Endothelial cell (in vitro differentiated cells): ENCODE data around the gene FARP2. TPM values are rescaled to one million over a fixed set of nuclear protein-coding genes. Genes with fewer than 3 reads are reported as not detected.

Experiments used
- DNase-seq: peaks from one replicate; pipeline ENCODE4 v3.0.0; 2021; ENCODE audit warnings: low spot score
- H3K27ac Mint-ChIP-seq: one replicate; pipeline ENCODE4 v1.8.0; 2021; ENCODE audit warnings: mixed read lengths, inconsistent platforms; ENCODE audit not compliant: unreplicated experiment
- H3K27me3 Mint-ChIP-seq: one replicate; pipeline ENCODE4 v1.8.0; 2021; ENCODE audit warnings: mild to moderate bottlenecking, moderate library complexity, mixed read lengths, inconsistent platforms; ENCODE audit not compliant: unreplicated experiment
- H3K36me3 Mint-ChIP-seq: one replicate; pipeline ENCODE4 v1.8.0; 2021; ENCODE audit warnings: mild to moderate bottlenecking, low read depth, mixed read lengths, inconsistent platforms; ENCODE audit not compliant: unreplicated experiment
- H3K4me1 Mint-ChIP-seq: one replicate; pipeline ENCODE4 v1.8.0; 2021; ENCODE audit warnings: mild to moderate bottlenecking, mixed read lengths, inconsistent platforms; ENCODE audit not compliant: unreplicated experiment
- H3K4me3 Mint-ChIP-seq: one replicate; pipeline ENCODE4 v1.8.0; 2021; ENCODE audit warnings: mild to moderate bottlenecking, mixed read lengths, inconsistent platforms; ENCODE audit not compliant: unreplicated experiment
- H3K9me3 Mint-ChIP-seq: one replicate; pipeline ENCODE4 v1.8.0; 2021; ENCODE audit warnings: mixed read lengths, inconsistent platforms; ENCODE audit not compliant: unreplicated experiment
- CTCF ChIP-seq: fragments of 200-600 bp; sonication (generic); IDR thresholded peaks from one replicate; pipeline ENCODE4 v1.5.0; 2021; ENCODE audit warnings: antibody characterized with exemption; ENCODE audit not compliant: unreplicated experiment
- total RNA-seq: library from RNA; stranded (reverse); fragmentation: NEBNext Ultra II Directional; extraction: Animal tissue kit (Norgen Biotek cat#: 25700); gene quantifications from one replicate; pipeline ENCODE4 v1.2.1, GENCODE V29; 2021; ENCODE audit not compliant: unreplicated experiment

FARP2 gene
- total RNA-seq, 1 donor from 2014 or later: 19.1 TPM

- Mint-ChIP-seq H3K27me3 (peaks cover 9% of the 10 kb centered on the region), H3K36me3 (no peaks in the 10 kb centered on the region), H3K27ac (peak overlapping the region; percentile 45), H3K9me3 (no peaks in the 10 kb centered on the region), H3K4me3 (no peak overlapping the region), H3K4me1 (peaks cover 31% of the 10 kb centered on the region)
- DNase-seq: no peak
- TF ChIP-seq CTCF: no peak
Measured at GRCh38 chr2:241309684-241310117, 46.4 kb upstream of the FARP2 start.

DNA sequence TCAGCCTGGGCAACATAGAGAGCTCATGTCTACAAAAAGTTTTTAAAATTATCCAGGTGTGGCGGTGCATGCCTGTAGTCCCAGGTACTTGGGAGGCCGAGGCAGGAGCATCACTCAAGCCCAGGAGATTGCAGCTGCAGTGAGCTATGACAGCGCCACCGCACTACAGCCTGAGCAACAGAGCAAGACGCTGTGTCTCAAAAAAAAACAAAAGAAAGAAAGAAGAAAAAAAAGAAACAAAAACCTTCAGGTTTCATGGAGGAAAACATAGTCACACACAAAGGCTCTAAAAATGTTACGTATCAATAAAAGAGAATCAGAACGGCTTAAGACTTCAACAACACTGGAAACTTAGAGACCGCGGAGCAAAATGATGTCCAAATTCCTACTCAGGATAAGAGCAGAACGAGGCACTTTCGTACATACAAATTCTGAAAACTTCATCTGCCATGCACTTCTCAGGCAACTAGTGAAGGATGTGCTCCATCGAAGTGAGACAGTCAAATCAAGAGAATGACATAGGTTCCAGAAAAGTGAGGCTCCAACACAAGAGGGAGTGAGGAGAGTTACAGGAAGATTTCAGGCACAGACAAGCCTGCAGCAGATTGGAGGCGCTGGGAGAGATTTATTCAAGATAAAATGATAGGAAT is 45.0 kb upstream of the FARP2 start:
- no peaks in the 10 kb centered on the region for H3K36me3 Mint-ChIP-seq
- no peak for DNase-seq
- TF ChIP-seq CTCF: no peak
- H3K4me3 Mint-ChIP-seq: no peak overlapping the region
- H3K9me3 Mint-ChIP-seq: no peaks in the 10 kb centered on the region
- no peak overlapping the region for H3K27ac Mint-ChIP-seq
- peaks cover 34% of the 10 kb centered on the region for H3K4me1 Mint-ChIP-seq
- peaks cover 9% of the 10 kb centered on the region for H3K27me3 Mint-ChIP-seq

DNA sequence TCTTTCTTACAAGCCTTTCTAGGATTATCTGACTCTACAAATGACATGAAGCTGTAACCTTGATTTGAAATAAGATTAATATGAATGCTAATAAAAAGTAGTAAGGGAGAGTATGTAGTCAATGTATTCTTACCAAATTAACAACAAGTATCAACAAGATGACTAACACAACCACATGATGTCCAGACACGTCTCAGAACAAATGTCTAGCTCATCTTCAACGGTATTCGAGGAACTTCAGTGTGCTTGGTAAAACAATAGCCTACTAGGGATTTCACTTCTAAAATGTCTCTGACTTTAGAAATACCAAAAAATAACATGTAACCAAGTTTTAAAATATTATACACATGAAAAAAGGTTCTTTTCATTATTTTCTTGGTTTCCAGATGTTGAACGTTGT is 44.0 kb upstream of the FARP2 start:
- Mint-ChIP-seq H3K27ac (peak overlapping the region; percentile 46), H3K9me3 (no peaks in the 10 kb centered on the region), H3K27me3 (peaks cover 13% of the 10 kb centered on the region), H3K36me3 (peaks cover 5% of the 10 kb centered on the region), H3K4me3 (no peak overlapping the region), H3K4me1 (peaks cover 40% of the 10 kb centered on the region)
- no peak for TF ChIP-seq CTCF
- no peak for DNase-seq

DNA sequence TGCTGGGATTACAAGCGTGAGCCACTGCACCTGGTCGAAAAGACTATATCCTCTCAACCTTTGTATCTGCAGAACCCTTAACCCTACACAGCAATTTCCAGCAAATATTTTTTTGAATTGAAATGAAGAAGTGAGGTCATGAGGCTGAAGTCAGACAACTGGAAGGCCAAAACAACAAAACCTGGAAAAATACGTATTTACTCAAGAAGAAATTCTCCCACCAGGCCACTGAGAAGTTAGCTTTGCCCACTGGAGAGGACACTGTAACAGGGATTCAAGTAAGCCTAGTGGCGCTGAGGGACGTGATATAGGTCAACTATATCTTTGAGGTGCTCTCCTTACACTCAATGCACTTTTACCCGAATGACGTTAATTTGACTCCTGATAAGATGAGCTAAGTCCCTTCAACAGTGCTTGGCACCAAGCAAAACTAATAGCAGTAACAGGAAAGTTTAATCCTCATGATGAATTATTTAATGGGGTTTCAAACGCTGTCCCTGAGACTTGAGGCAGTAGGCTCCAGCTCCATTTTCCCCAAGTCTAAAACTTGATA is 42.5 kb upstream of the FARP2 start:
- Mint-ChIP-seq H3K9me3 (no peaks in the 10 kb centered on the region), H3K27me3 (peaks cover 13% of the 10 kb centered on the region), H3K27ac (peak overlapping the region; percentile 96), H3K4me3 (peak overlapping the region; percentile 93), H3K4me1 (peaks cover 54% of the 10 kb centered on the region), H3K36me3 (peaks cover 6% of the 10 kb centered on the region)
- DNase-seq: no peak
- TF ChIP-seq CTCF: no peak

DNA sequence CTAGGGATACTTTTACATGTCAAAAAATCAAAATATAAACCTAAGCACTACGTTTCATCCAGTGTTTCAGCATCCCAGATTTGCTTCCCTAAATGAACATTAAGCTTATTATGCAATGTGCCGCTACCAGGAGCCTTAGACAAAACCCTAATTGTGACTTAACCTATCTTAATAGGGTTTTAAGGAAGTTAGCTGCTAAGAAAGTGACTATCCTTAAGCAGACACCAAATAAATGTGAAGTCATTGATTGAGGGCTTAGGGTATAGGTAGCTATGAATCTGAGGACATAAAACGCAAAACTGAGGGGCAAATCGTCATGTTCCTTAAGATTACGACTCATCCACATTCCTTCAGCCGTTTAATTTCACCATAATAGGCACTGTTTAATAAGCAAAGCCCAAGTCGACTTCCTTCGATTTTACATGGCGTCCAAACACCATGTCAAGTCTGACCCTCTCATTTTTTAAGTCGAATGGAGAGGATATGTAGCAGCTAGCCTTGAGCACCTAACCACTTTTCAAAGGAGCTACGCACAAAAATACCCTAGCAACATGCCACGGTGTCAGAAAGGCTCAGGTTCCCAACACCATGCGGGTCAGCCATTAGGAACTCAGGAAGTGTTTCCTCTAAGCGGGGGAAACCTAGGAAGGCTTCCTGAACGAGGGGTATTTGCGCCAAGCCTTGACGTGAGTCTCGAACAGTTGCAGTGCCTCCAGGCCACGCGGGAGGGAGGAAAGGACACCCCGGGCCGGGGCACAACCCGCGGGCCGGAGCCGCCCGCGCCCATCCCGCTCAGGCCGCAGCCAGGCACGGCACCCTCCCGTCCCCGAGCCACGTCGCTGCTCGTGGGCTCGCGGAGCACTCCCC is 41.6 kb upstream of the FARP2 start:
- DNase-seq: no peak
- Mint-ChIP-seq H3K4me3 (peak overlapping the region; percentile 93), H3K9me3 (no peaks in the 10 kb centered on the region), H3K27ac (peak overlapping the region; percentile 96), H3K4me1 (peaks cover 51% of the 10 kb centered on the region), H3K36me3 (peaks cover 6% of the 10 kb centered on the region), H3K27me3 (peaks cover 9% of the 10 kb centered on the region)
- TF ChIP-seq CTCF: no peak
